ENCODE data around the gene MEF2D. TPM values are rescaled to one million over a fixed set of nuclear protein-coding genes. Genes with fewer than 3 reads are reported as not detected.

The MEF2D gene
- total RNA-seq, 6 donors from 2014 or later: 42.7 to 146 (median 58.7) TPM

DNA sequence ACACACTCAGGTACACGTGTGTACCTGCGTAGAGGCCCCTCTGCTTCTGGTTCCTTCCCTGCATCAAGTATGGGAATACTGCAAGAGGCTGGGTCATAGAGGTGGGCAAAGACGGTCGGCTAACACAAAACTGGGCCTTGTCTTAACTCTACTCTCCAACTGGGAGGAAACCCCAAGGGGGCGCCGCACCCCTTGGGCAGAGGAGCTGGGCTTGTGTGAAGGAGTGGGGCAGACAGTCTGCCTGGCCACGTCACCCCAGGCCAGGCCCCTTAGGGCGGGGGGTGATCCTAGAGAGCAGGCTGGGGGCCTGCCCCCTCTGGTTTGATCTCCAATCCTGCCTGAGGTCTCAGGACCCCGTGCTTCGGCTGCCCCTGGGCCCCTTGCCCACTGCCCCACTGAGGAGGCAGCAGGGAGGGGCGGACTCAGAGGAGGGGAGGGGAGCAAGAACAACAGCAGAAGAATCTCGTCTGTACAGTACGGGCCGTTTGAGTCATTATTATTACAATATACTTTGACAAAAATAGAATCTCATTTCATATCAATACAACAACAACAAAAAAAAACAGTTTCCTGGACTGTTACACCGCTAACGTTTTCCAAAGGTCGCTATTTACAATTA is 34.7 kb downstream of the MEF2D start:
- Histone ChIP-seq H3K4me3 (no peak overlapping the region), H3K4me1 (peaks cover 15 to 40% (median 35%) of the 10 kb centered on the region in 4 donors), H3K36me3 (peaks cover 22 to 63% (median 50%) of the 10 kb centered on the region in 4 donors), H3K27ac (peak overlapping the region in 3 of 4 donors; percentile 21 to 62 (median 25)), H3K9me3 (no peaks in the 10 kb centered on the region), H3K27me3 (no peaks in the 10 kb centered on the region)
- TF ChIP-seq POLR2AphosphoS5 (IDR thresholded peaks at IDR 0.05): no peak
- no peak for TF ChIP-seq EP300 (IDR thresholded peaks at IDR 0.05)
- no peak for TF ChIP-seq POLR2A (IDR thresholded peaks at IDR 0.05)
- TF ChIP-seq, protein P1, sequence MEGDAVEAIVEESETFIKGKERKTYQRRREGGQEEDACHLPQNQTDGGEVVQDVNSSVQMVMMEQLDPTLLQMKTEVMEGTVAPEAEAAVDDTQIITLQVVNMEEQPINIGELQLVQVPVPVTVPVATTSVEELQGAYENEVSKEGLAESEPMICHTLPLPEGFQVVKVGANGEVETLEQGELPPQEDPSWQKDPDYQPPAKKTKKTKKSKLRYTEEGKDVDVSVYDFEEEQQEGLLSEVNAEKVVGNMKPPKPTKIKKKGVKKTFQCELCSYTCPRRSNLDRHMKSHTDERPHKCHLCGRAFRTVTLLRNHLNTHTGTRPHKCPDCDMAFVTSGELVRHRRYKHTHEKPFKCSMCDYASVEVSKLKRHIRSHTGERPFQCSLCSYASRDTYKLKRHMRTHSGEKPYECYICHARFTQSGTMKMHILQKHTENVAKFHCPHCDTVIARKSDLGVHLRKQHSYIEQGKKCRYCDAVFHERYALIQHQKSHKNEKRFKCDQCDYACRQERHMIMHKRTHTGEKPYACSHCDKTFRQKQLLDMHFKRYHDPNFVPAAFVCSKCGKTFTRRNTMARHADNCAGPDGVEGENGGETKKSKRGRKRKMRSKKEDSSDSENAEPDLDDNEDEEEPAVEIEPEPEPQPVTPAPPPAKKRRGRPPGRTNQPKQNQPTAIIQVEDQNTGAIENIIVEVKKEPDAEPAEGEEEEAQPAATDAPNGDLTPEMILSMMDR (IDR thresholded peaks at IDR 0.05): no peak
- DNase-seq: no peak
- WGBS, 2 donors: 63 to 74% methylated on average over 9 to 16 of the region's 17 CpGs
- peak in 1 of 2 donors; percentile 62 for ATAC-seq (ENCODE audit: low FRiP score in 2 of 2)

DNA sequence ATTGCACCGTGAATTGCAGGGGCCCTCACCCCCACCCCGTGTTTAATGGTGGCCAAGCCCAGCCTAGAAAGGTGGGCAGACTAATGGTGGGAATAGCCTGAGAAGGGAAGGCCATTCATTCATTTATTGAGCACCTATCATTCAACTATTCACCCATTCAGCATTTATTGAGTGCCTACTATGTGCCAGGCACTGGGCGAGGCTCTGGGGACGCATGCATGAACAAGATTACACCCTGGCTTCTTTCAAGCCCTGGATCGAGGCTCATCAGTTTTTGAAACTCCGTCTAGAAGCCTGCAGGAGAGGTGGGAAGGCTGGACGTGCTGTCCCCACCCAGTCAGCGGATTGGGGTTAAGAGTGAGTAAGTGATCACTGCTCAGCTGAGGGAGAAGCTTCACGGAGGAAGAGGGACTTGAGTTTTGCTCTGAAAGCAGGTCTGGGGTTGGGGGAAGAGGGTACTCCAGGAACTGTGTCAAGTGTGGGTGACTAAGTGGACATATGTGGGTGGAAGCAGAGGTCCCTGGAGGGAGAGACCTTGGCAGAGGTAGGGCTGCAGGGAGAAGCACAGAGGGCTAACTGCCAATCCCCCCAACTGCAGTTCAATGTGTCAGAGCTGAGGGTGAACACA is 35.6 kb downstream of the MEF2D start:
- DNase-seq: no peak
- H3K27ac ChIP-seq: peak overlapping the region; percentile 17 to 62 (median 52)

DNA sequence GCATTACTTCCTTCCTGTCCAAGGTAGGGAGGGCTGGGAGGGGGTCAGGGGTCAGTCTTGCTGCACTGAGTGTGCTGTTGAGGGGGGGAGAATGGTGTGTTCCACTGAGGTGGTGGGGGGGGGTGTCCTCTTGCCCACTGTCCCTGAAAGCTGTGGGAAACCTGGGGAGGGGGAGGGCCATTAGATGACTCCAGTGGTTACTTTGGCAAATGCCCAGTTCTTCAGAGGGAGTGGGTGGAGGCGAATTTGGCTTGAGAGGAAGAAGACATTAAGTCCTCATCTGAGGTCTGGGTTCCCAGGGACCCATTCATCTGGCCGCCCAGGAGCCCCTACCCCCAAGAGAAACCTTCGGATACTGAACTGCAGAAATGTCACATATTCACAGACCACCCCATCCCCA is 36.2 kb downstream of the MEF2D start:
- Histone ChIP-seq H3K36me3 (peaks cover 18 to 48% (median 39%) of the 10 kb centered on the region in 4 donors), H3K4me3 (no peak overlapping the region), H3K27me3 (no peaks in the 10 kb centered on the region), H3K4me1 (peaks cover 15 to 33% (median 31%) of the 10 kb centered on the region in 4 donors), H3K9me3 (no peaks in the 10 kb centered on the region), H3K27ac (peak overlapping the region in 3 of 4 donors; percentile 17 to 62 (median 61))
- ATAC-seq (ENCODE audit: low FRiP score in 2 of 2) (no peak), DNase-seq (no peak)
- 77 to 80% methylated on average over 3 of the region's 3 CpGs for WGBS, 2 donors
- TF ChIP-seq POLR2AphosphoS5 (IDR thresholded peaks at IDR 0.05): no peak

More for the DNA sequence above, 35.6 kb downstream of the MEF2D start:
- no peak for ATAC-seq (ENCODE audit: low FRiP score in 2 of 2)
- WGBS, 2 donors: 79 to 84% methylated on average over 8 to 9 of the region's 9 CpGs
- Histone ChIP-seq H3K4me1 (peaks cover 15 to 34% (median 33%) of the 10 kb centered on the region in 4 donors), H3K27me3 (no peaks in the 10 kb centered on the region), H3K36me3 (peaks cover 21 to 54% (median 43%) of the 10 kb centered on the region in 4 donors), H3K9me3 (no peaks in the 10 kb centered on the region), H3K4me3 (no peak overlapping the region)
- TF ChIP-seq EP300 (IDR thresholded peaks at IDR 0.05): no peak
- TF ChIP-seq POLR2AphosphoS5 (IDR thresholded peaks at IDR 0.05): no peak
- TF ChIP-seq, protein P1 (IDR thresholded peaks at IDR 0.05): no peak
- no peak for TF ChIP-seq POLR2A (IDR thresholded peaks at IDR 0.05)

DNA sequence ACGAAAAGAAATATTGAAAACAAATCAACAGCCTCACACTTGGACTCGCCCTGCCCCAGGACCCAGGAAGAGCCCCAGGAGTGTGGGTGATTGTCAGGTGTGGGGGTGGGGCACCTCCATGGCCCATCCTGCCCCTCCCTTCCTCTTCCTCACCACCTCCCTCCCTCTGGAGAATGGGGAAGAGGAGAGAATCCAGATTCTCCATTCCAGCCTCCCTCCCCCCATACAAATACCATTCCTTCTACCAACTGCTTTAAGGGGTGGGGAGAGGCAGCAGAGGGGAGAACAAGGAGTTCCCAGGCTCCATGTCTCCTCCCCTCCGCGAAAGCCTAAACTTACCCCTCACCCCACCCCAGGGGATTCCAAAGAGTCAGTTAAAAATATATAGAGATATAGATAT is 36.7 kb downstream of the MEF2D start:
- H3K4me3 ChIP-seq: no peak overlapping the region
- WGBS, 2 donors: 68 to 71% methylated on average over 4 of the region's 4 CpGs
- H3K27ac ChIP-seq: peak overlapping the region in 3 of 4 donors; percentile 17 to 62 (median 61)
- ATAC-seq (ENCODE audit: low FRiP score in 2 of 2) (peak in 1 of 2 donors; percentile 54), DNase-seq (no peak)
- H3K4me1 ChIP-seq: peaks cover 15 to 33% (median 31%) of the 10 kb centered on the region in 4 donors
- peaks cover 15 to 44% (median 35%) of the 10 kb centered on the region in 4 donors for H3K36me3 ChIP-seq
- TF ChIP-seq POLR2A (IDR thresholded peaks at IDR 0.05) (no peak), POLR2AphosphoS5 (IDR thresholded peaks at IDR 0.05) (peak in 1 of 2 donors; percentile 16), EP300 (IDR thresholded peaks at IDR 0.05) (peak in 1 of 4 donors; percentile 19)
- H3K27me3 ChIP-seq: no peaks in the 10 kb centered on the region
- H3K9me3 ChIP-seq: no peaks in the 10 kb centered on the region

DNA sequence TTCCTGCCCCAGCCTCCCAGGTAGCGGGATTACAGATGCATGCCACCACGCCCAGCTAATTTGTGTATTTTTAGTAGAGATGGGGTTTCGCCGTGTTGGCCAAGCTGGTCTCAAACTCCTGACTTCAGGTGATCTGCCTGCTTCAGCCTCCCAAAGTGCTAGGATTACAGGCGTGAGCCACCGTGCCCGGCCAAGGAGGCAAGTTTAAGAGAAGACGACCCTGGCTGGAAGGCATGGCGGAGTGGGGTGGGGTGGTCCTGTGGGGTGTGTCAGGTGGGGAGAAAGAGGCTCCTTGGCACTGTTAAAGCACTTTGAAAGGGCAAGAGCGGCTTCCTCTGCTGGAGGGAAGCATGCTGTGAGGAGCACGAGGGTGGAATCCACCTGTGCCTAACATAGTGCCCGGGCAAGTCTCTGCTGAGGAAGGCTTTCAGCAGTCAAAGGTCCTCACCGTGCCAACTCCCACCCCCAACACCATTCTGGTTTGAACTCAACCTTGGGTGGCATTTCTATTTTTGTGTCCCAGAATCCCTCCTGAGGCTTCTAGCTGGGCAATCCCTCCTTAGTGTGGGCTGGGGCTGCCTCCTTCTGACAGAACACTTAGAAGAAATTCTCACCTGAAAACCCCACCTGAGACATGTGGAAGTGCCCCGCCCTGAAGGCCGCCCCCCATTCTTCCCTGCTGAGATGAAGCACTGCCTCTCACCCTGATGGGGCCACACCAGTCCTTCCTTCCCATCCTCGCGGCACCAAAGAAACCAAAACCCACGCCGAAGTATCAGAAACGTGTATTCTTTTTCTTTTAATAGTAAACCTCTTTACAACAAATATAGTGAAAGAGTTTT is 37.4 kb downstream of the MEF2D start:
- Histone ChIP-seq H3K27ac (peak overlapping the region in 3 of 4 donors; percentile 30 to 62 (median 61)), H3K4me3 (no peak overlapping the region), H3K36me3 (peaks cover 8 to 37% (median 28%) of the 10 kb centered on the region in 4 donors), H3K9me3 (no peaks in the 10 kb centered on the region), H3K27me3 (no peaks in the 10 kb centered on the region), H3K4me1 (peaks cover 15 to 35% (median 31%) of the 10 kb centered on the region in 4 donors)
- TF ChIP-seq EP300 (IDR thresholded peaks at IDR 0.05) (no peak), POLR2A (IDR thresholded peaks at IDR 0.05) (no peak), POLR2AphosphoS5 (IDR thresholded peaks at IDR 0.05) (no peak)
- TF ChIP-seq, protein P1 (IDR thresholded peaks at IDR 0.05): no peak
- 86 to 87% methylated on average over 17 to 20 of the region's 20 CpGs for WGBS, 2 donors
- ATAC-seq (ENCODE audit: low FRiP score in 2 of 2): no peak
- no peak for DNase-seq
